NB4 (cell line): Measurements from ENCODE around the gene CSTPP1.
"Not testable (repeated sequence)": the region's sequence is repeated elsewhere in the genome, so short reads cannot be mapped to it uniquely, and the experiment has no call there.

Experiments
- MYC ChIP-seq: IDR thresholded peaks from 2 replicates; pipeline ENCODE4 v1.6.1; 2011; ENCODE audit warnings: low read depth, low read length
- POLR2A ChIP-seq: IDR thresholded peaks from 2 replicates; pipeline ENCODE4 v1.6.1; 2011; ENCODE audit warnings: mild to moderate bottlenecking; ENCODE audit not compliant: insufficient read length; ENCODE audit errors: extremely low read depth
- TF ChIP-seq, protein P1 (sequence below): IDR thresholded peaks from one replicate; pipeline ENCODE4 v1.5.1; 2012; ENCODE audit warnings: low read depth, low read length

DNA sequence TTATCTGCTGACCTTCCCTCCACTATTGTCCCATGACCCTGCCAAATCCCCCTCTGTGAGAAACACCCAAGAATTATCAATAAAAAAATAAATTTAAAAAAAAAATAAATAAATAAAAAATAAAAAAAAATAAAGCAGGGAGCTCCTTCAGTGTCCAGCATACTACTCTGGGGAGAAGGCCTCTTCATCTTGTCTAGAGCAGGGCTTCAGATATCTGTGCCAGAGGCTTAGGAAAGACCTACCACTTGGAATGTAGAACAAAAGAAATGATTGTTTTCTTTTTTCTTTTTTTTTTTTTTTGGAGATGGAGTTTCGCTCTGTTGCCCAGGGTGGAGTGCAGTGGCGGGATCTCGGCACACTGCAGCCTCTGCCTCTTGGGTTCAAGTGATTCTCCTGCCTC lies 161.7 kb downstream of the CSTPP1 start:
- TF ChIP-seq, protein P1, sequence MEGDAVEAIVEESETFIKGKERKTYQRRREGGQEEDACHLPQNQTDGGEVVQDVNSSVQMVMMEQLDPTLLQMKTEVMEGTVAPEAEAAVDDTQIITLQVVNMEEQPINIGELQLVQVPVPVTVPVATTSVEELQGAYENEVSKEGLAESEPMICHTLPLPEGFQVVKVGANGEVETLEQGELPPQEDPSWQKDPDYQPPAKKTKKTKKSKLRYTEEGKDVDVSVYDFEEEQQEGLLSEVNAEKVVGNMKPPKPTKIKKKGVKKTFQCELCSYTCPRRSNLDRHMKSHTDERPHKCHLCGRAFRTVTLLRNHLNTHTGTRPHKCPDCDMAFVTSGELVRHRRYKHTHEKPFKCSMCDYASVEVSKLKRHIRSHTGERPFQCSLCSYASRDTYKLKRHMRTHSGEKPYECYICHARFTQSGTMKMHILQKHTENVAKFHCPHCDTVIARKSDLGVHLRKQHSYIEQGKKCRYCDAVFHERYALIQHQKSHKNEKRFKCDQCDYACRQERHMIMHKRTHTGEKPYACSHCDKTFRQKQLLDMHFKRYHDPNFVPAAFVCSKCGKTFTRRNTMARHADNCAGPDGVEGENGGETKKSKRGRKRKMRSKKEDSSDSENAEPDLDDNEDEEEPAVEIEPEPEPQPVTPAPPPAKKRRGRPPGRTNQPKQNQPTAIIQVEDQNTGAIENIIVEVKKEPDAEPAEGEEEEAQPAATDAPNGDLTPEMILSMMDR: not testable (repeated sequence)
- not testable (repeated sequence) for TF ChIP-seq POLR2A, MYC
